Mammary epithelial cell (primary cell): ENCODE measurements around the gene MEGF11.

Source experiments
- CTCF ChIP-seq, 2 donors: IDR thresholded peaks in 1 of 2; conservative IDR thresholded peaks in 1 of 2; 2 replicates each; pipeline ENCODE4 v1.5.1; 2011 to 2012; ENCODE audit warnings: inconsistent platforms in 2 of 2, low read length in 2 of 2, mild to moderate bottlenecking in 2 of 2, control low read depth in 1 of 2, low read depth in 1 of 2; ENCODE audit not compliant: insufficient read depth in 1 of 2; ENCODE audit errors: extremely low read depth in 1 of 2
- EZH2 ChIP-seq: IDR thresholded peaks from 2 replicates; pipeline ENCODE4 v1.6.1; 2012; ENCODE audit warnings: low read length, inconsistent platforms, borderline replicate concordance

- TF ChIP-seq CTCF (conservative IDR thresholded peaks at IDR 0.05 in 1 of 2, IDR thresholded peaks at IDR 0.05 in 1 of 2; ENCODE audit: extremely low read depth in 1 of 2, insufficient read depth in 1 of 2, low read depth in 1 of 2, low read length in 2 of 2) (no peak), EZH2 (no peak)
Observed at GRCh38 chr15:65910341-65910740, 343.2 kb downstream of the MEGF11 start.
